Neuron (in vitro differentiated cells): ENCODE data around the gene RPGRIP1L.

Source experiments
- H2AFZ ChIP-seq: one replicate; pipeline ENCODE4 v1.6.1; 2013; ENCODE audit warnings: low read depth, mild to moderate bottlenecking, inconsistent platforms, low read length, moderate library complexity
- H3K27me3 ChIP-seq: one replicate; pipeline ENCODE4 v1.6.1; 2013; ENCODE audit warnings: low read length; ENCODE audit not compliant: insufficient read depth
- H3K36me3 ChIP-seq: one replicate; pipeline ENCODE4 v1.6.1; 2013; ENCODE audit warnings: low read length; ENCODE audit not compliant: insufficient read depth
- H3K4me1 ChIP-seq: one replicate; pipeline ENCODE4 v1.6.1; 2013; ENCODE audit warnings: low read length; ENCODE audit not compliant: insufficient read depth
- H3K4me3 ChIP-seq: 2 replicates; pipeline ENCODE4 v1.5.1; 2013; ENCODE audit warnings: mild to moderate bottlenecking, low read length, moderate library complexity
- H3K9me3 ChIP-seq: one replicate; pipeline ENCODE4 v1.6.1; 2013; ENCODE audit warnings: low read length

Gene RPGRIP1L

GRCh38 chr16:53629151-53629550 lies 74.5 kb downstream of the RPGRIP1L start:
- Histone ChIP-seq H2AFZ (no peak overlapping the region), H3K4me1 (peaks cover 15% of the 10 kb centered on the region), H3K27me3 (no peaks in the 10 kb centered on the region)

GRCh38 chr16:53626811-53627210 lies 76.8 kb downstream of the RPGRIP1L start:
- Histone ChIP-seq H2AFZ (no peak overlapping the region), H3K27me3 (no peaks in the 10 kb centered on the region), H3K4me3 (no peak overlapping the region), H3K4me1 (peaks cover 3% of the 10 kb centered on the region), H3K9me3 (peaks cover 1% of the 10 kb centered on the region), H3K36me3 (peaks cover 3% of the 10 kb centered on the region)

More at GRCh38 chr16:53629151-53629550, 74.5 kb downstream of the RPGRIP1L start:
- Histone ChIP-seq H3K4me3 (no peak overlapping the region), H3K9me3 (peaks cover 1% of the 10 kb centered on the region), H3K36me3 (peaks cover 7% of the 10 kb centered on the region)

- Histone ChIP-seq H3K27me3 (no peaks in the 10 kb centered on the region), H3K36me3 (peaks cover 3% of the 10 kb centered on the region)
These were observed 77.5 kb downstream of the RPGRIP1L start for GRCh38 chr16:53626161-53626560.

GRCh38 chr16:53625221-53625620 lies 78.4 kb downstream of the RPGRIP1L start:
- peaks cover 3% of the 10 kb centered on the region for H3K36me3 ChIP-seq
- H3K27me3 ChIP-seq, result no peaks in the 10 kb centered on the region
- H3K4me1 ChIP-seq, result peaks cover 7% of the 10 kb centered on the region
- H3K9me3 ChIP-seq, result peaks cover 1% of the 10 kb centered on the region
- H2AFZ ChIP-seq, result no peak overlapping the region
- no peak overlapping the region for H3K4me3 ChIP-seq

More at GRCh38 chr16:53626161-53626560, 77.5 kb downstream of the RPGRIP1L start:
- Histone ChIP-seq H3K4me1 (no peaks in the 10 kb centered on the region), H3K9me3 (peaks cover 1% of the 10 kb centered on the region), H2AFZ (no peak overlapping the region), H3K4me3 (no peak overlapping the region)

- peaks cover 7% of the 10 kb centered on the region for H3K36me3 ChIP-seq
- H3K4me1 ChIP-seq, result peaks cover 11% of the 10 kb centered on the region
- no peak overlapping the region for H2AFZ ChIP-seq
- H3K9me3 ChIP-seq, result peaks cover 1% of the 10 kb centered on the region
- no peak overlapping the region for H3K4me3 ChIP-seq
- no peaks in the 10 kb centered on the region for H3K27me3 ChIP-seq
These were observed 81.3 kb downstream of the RPGRIP1L start for GRCh38 chr16:53622315-53622714.

GRCh38 chr16:53620476-53620875 lies 83.2 kb downstream of the RPGRIP1L start:
- H3K9me3 ChIP-seq, result no peaks in the 10 kb centered on the region
- H2AFZ ChIP-seq, result no peak overlapping the region
- no peaks in the 10 kb centered on the region for H3K27me3 ChIP-seq
- no peak overlapping the region for H3K4me3 ChIP-seq
- H3K4me1 ChIP-seq, result peaks cover 11% of the 10 kb centered on the region
- peaks cover 9% of the 10 kb centered on the region for H3K36me3 ChIP-seq

GRCh38 chr16:53619235-53619634 lies 84.4 kb downstream of the RPGRIP1L start:
- H3K27me3 ChIP-seq, result no peaks in the 10 kb centered on the region
- peaks cover 11% of the 10 kb centered on the region for H3K4me1 ChIP-seq
- H3K36me3 ChIP-seq, result peaks cover 9% of the 10 kb centered on the region
- H3K9me3 ChIP-seq, result no peaks in the 10 kb centered on the region
- H3K4me3 ChIP-seq, result no peak overlapping the region
- no peak overlapping the region for H2AFZ ChIP-seq

GRCh38 chr16:53614346-53614745 lies 89.3 kb downstream of the RPGRIP1L start:
- Histone ChIP-seq H3K9me3 (no peaks in the 10 kb centered on the region), H3K36me3 (peaks cover 9% of the 10 kb centered on the region), H3K27me3 (no peaks in the 10 kb centered on the region), H3K4me3 (no peak overlapping the region), H3K4me1 (no peaks in the 10 kb centered on the region), H2AFZ (no peak overlapping the region)

- Histone ChIP-seq H3K4me1 (no peaks in the 10 kb centered on the region), H3K9me3 (no peaks in the 10 kb centered on the region)
These were observed 91.7 kb downstream of the RPGRIP1L start for GRCh38 chr16:53612003-53612402.

GRCh38 chr16:53611179-53611696 lies 92.4 kb downstream of the RPGRIP1L start:
- Histone ChIP-seq H3K36me3 (no peaks in the 10 kb centered on the region), H3K27me3 (no peaks in the 10 kb centered on the region), H3K9me3 (no peaks in the 10 kb centered on the region), H2AFZ (no peak overlapping the region), H3K4me1 (no peaks in the 10 kb centered on the region), H3K4me3 (no peak overlapping the region)

More at GRCh38 chr16:53612003-53612402, 91.7 kb downstream of the RPGRIP1L start:
- Histone ChIP-seq H2AFZ (no peak overlapping the region), H3K4me3 (no peak overlapping the region), H3K27me3 (no peaks in the 10 kb centered on the region), H3K36me3 (peaks cover 1% of the 10 kb centered on the region)

- no peak overlapping the region for H2AFZ ChIP-seq
- no peak overlapping the region for H3K4me3 ChIP-seq
- H3K27me3 ChIP-seq, result no peaks in the 10 kb centered on the region
- peaks cover 8% of the 10 kb centered on the region for H3K36me3 ChIP-seq
- H3K4me1 ChIP-seq, result no peaks in the 10 kb centered on the region
- H3K9me3 ChIP-seq, result peaks cover 2% of the 10 kb centered on the region
These were observed 94.1 kb downstream of the RPGRIP1L start for GRCh38 chr16:53609536-53609935.

- Histone ChIP-seq H3K27me3 (no peaks in the 10 kb centered on the region), H3K4me1 (no peaks in the 10 kb centered on the region), H3K4me3 (no peak overlapping the region)
These were observed 95.6 kb downstream of the RPGRIP1L start for GRCh38 chr16:53608094-53608493.

GRCh38 chr16:53605831-53606400 lies 97.7 kb downstream of the RPGRIP1L start:
- Histone ChIP-seq H3K4me3 (no peak overlapping the region), H3K9me3 (peaks cover 2% of the 10 kb centered on the region), H3K27me3 (no peaks in the 10 kb centered on the region), H3K36me3 (peaks cover 24% of the 10 kb centered on the region), H2AFZ (no peak overlapping the region), H3K4me1 (no peaks in the 10 kb centered on the region)

More at GRCh38 chr16:53608094-53608493, 95.6 kb downstream of the RPGRIP1L start:
- Histone ChIP-seq H2AFZ (no peak overlapping the region), H3K36me3 (peaks cover 18% of the 10 kb centered on the region), H3K9me3 (peaks cover 2% of the 10 kb centered on the region)

- Histone ChIP-seq H3K9me3 (peaks cover 2% of the 10 kb centered on the region), H2AFZ (no peak overlapping the region), H3K4me1 (no peaks in the 10 kb centered on the region), H3K36me3 (peaks cover 26% of the 10 kb centered on the region), H3K4me3 (no peak overlapping the region), H3K27me3 (no peaks in the 10 kb centered on the region)
These were observed 98.3 kb downstream of the RPGRIP1L start for GRCh38 chr16:53605356-53605755.
